Activated CD4-positive, alpha-beta T cell treated with anti-CD3 and anti-CD28 coated beads, Interleukin-2, Interleukin-4, amounts not matched to agents 100 ng/mL and 50 ng/mL, durations not matched to agents 16 hours and 8 hours (primary cell): ENCODE data around the gene C1orf185.
"Not testable (repeated sequence)": the region's sequence is repeated elsewhere in the genome, so short reads cannot be mapped to it uniquely, and the experiment has no call there.

Experiments
- DNase-seq: peaks from one replicate; pipeline ENCODE4 v3.0.0-alpha.2; 2020; ENCODE audit warnings: low spot score

The C1orf185 gene

DNA sequence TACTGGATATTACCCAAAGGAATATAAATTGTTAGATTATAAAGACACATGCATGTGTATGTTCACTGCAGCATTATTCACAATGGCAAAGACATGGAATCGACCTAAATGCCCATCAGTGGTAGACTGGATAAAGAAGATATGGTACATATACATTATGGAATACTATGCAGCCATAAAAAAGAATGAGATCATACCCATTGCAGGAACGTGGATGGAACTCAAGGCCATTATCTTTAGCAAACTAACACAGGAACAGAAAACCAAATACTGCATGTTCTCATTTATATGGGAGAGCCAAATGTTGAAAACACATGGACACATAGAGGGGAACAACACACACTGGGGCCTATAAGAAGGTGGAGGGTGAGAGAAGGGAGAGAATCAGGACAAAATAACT lies 35.7 kb downstream of the C1orf185 start:
- not testable (repeated sequence) for DNase-seq

DNA sequence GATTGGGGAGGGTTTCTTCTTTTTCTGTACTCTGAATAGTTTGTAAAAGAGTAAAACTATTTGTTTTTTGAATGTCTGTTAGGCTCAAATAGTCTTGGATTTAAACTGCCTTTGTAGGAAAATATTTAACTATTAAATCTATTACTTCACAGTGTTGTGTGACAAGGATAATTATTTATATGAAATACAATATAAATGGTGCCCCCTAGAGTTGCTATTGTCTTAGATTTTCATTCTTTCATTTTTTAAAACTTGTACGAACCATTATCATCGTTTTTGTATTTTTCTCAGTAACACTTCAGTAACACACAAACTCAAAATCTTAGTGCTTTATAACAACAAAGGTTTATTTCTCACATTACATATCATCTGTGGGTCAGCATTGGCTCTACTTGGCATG lies 37.4 kb downstream of the C1orf185 start:
- DNase-seq = no peak

DNA sequence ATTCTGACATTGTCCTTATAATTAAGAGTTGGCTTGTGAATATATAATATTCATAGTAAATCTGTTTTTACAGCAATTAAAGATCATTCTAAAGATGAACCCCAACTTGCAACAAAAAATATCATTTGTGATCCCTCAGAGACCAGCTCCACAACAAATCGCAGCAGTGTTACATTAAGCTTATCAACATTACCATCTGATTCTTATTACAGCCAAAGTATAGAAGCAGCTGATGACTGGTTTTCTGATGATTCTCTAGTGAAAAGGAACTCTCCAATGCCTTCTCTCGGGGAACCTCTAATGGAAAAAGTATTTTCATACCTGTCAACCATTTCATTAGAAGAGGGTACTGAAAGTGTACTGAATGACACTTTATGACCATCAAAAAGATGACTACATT lies 45.4 kb downstream of the C1orf185 start:
- DNase-seq = no peak

GRCh38 chr1:51154776-51155175 lies 52.7 kb downstream of the C1orf185 start:
- no peak for DNase-seq

- no peak for DNase-seq
These were observed 54.7 kb downstream of the C1orf185 start for GRCh38 chr1:51156752-51157151.

DNA sequence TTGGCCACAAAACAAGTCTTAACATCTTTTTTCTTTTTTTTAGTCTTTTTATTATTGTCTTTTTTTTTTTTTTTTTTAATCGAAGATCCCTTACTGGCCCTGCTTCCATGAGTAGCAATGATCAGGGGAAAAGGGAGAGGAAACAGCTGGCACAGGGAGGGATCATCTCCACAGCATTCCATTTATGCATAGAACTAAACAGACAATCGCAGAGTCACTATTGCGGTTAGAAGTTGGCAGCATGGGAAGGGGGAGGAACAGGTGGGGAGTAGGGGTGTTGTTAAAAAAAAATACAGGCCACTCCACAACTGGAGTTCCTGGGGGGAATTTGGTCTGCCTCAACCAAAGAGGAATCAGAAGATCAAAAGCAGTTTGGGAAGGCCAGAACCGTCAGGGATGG lies 55.4 kb downstream of the C1orf185 start:
- no peak for DNase-seq

DNA sequence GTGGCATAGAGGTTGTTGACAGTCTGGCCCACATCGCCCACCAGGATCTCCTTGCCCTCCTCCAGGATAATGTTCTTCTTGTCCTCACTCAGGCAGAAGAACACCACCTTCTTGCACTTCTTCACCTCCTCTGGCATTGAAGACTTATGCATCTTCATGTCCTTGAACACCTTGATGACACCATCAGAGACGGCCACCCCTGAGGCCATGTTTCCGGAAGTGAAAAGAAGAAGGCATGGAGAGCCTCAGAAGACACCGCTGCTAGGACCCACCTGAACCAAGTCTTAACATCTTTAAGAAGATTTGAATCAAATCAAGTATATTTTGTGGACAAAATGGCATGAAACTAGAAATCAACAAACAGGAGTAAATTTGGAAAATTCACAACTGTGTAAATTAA lies 56.2 kb downstream of the C1orf185 start:
- DNase-seq = no peak

GRCh38 chr1:51162560-51162959 lies 60.5 kb downstream of the C1orf185 start:
- DNase-seq = not testable (repeated sequence)

DNA sequence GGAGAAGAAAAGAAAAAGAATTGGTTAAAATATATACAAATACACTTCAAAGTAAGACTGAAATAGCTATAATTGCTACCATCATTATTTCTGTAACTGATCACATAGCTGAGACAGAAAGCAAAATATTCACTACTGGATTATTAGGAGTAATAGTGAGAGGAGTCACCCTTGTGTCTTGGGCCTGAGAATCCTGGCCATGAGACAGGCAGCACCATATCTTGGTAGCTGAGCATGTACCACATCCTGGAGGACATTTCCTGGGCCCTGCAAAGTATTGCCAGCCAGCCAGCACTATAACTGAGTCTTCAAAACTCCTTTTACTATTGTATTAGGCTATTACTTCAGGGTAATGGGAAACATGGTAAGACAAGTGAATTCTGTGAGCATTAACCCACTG lies 63.5 kb downstream of the C1orf185 start:
- no peak for DNase-seq

DNA sequence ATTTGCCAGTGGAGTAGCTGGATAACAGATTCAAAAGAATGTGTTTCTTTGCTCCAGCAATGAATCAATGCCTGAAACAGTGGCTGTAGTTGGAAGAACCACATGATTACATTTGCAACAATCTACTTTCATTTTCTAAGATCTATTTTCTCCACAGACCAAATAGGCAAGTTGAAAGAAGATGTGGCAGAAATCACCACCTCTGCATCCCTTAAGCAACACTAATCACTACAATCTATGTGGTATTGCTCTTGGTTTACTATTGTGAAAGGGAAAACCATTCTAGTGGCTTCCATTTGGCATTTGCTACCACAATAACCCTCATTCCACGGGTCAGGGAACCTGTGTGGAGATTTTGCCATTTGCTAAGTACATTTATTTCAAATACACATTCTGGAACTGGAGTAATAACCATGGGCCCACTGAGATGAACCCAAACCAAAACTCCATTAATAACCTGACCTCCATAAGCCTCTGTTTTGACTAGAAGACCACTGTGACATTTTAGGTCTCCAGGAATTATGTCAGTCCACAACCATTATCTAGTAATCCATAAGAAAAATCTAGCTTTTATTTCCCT lies 66.3 kb downstream of the C1orf185 start:
- DNase-seq = no peak

DNA sequence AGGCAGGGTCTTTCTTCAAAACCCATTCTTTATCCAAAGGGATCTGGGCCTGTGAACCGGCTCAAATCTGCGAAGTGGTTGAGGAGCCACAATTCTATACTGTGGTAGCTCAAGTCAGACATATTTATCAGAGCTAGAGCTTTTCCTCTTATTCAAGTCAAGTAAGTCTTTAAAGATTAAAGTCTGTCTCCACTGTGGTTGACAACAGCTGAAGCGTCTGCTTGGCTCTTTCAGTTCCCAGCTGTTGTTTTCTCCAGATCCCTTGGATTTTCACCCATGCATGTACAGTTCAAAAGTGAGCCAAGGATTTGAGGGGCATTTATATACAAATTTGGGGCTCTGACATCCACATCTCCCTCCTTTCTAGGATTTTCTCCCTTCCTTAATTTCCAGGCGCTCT lies 66.9 kb downstream of the C1orf185 start:
- no peak for DNase-seq

- DNase-seq = no peak
These were observed 68.3 kb downstream of the C1orf185 start for GRCh38 chr1:51170342-51170741.

- no peak for DNase-seq
These were observed 70.8 kb downstream of the C1orf185 start for GRCh38 chr1:51172811-51173210.

DNA sequence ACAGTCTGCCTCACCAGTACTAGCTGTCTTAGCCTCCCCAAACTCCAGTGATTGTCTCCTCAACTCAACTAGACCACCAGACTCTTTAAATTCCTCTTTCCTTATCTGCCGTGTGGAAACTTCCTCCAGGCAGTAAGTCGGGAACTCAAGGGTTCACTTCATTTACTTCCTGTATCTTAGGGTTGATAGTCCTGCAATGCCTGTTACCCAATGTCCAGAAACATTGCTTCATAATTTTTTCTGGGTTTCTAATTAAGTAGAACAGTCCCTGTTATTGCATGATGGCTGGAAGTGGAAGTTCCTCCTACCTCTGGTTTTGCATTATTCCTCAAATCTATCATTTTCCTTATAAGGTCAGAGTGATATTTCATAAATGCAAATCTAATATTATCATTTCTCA lies 73.2 kb downstream of the C1orf185 start:
- no peak for DNase-seq

- DNase-seq = not testable (repeated sequence)
These were observed 76.0 kb downstream of the C1orf185 start for GRCh38 chr1:51177988-51178387.

DNA sequence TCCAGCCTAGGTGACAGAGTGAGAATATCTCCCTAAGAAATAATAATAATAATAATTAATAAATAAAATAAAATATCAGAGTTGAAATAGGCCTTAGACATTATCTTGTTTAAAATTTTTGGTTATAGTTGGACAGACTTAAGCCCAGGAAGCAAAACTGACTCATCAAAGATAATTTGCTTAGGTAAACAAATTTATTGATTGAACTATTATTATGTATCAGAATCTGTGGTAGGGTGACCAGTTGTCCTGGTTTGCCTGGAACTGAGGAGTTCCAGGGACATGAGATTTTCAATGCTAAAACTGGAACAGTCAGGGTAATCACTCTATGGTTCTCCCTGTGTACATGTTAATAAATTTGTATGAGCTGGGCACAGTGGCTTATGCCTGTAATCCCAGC lies 86.2 kb downstream of the C1orf185 start:
- no peak for DNase-seq

GRCh38 chr1:51189421-51190073 lies 87.5 kb downstream of the C1orf185 start:
- DNase-seq = peak; percentile 60

GRCh38 chr1:51190961-51191360 lies 88.9 kb downstream of the C1orf185 start:
- DNase-seq = no peak

GRCh38 chr1:51192213-51192843 lies 90.3 kb downstream of the C1orf185 start:
- DNase-seq = peak; percentile 70

DNA sequence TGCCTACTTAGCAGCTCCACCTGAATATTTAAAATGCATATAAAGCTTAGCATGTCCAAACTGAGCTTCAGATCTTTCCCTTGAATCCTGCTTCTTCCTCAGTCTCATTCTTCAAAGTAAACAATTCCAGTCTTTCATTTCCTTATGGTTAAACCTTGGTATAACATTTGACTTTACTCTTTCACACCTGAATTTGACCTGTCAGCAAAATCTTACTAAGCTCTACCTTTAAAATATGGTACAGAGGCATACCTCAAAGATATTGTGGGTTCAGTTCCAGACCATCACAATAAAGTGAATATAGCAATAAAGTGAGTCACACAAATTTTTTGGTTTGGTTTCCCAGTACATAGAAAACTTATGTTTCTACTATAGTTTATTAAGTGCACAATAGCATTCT lies 91.5 kb downstream of the C1orf185 start:
- no peak for DNase-seq
